H9 (cell line): ENCODE results near the gene TBXAS1. TPM values are rescaled to one million over a fixed set of nuclear protein-coding genes. Genes with fewer than 3 reads are reported as not detected.

ENCODE experiments used
- DNase-seq: peaks from one replicate; pipeline ENCODE4 v3.0.0-alpha.2; 2017
- H2AFZ ChIP-seq: one replicate; pipeline ENCODE4 v1.6.1; 2013; ENCODE audit warnings: mild to moderate bottlenecking, low read length, control low read depth, moderate library complexity
- H2AK5ac ChIP-seq: 2 replicates; pipeline ENCODE4 v1.6.1; 2013; ENCODE audit warnings: low read length, control low read depth, mixed read lengths; ENCODE audit not compliant: insufficient read length
- H2BK120ac ChIP-seq: one replicate; pipeline ENCODE4 v1.6.1; 2013; ENCODE audit warnings: low read depth, mild to moderate bottlenecking, low read length, control low read depth, inconsistent platforms; ENCODE audit not compliant: poor library complexity, severe bottlenecking
- H2BK12ac ChIP-seq: 2 replicates; pipeline ENCODE4 v1.6.1; 2013; ENCODE audit warnings: low read length, control low read depth, mixed read lengths, low read depth; ENCODE audit not compliant: insufficient read length
- H2BK15ac ChIP-seq: 2 replicates; pipeline ENCODE4 v1.6.1; 2013; ENCODE audit warnings: low read depth, low read length, control low read depth
- H2BK20ac ChIP-seq: one replicate; pipeline ENCODE4 v1.6.1; 2013; ENCODE audit warnings: low read depth, mild to moderate bottlenecking, low read length, control low read depth, inconsistent platforms; ENCODE audit not compliant: poor library complexity, severe bottlenecking
- H2BK5ac ChIP-seq: 2 replicates; pipeline ENCODE4 v1.6.1; 2013; ENCODE audit warnings: low read length, control low read depth, mixed read lengths; ENCODE audit not compliant: insufficient read length
- H3K14ac ChIP-seq: 2 replicates; pipeline ENCODE4 v1.6.1; 2013; ENCODE audit warnings: low read length, control low read depth; ENCODE audit not compliant: insufficient read depth
- H3K18ac ChIP-seq: 2 replicates; pipeline ENCODE4 v1.6.1; 2013; ENCODE audit warnings: low read depth, mild to moderate bottlenecking, mixed read lengths, low read length, control low read depth; ENCODE audit not compliant: insufficient read length
- H3K23ac ChIP-seq: 2 replicates; pipeline ENCODE4 v1.6.1; 2013; ENCODE audit warnings: low read length, control low read depth, mixed read lengths, low read depth; ENCODE audit not compliant: insufficient read length
- H3K23me2 ChIP-seq: 2 replicates; pipeline ENCODE4 v1.6.1; 2013; ENCODE audit warnings: low read depth, mild to moderate bottlenecking, mixed read lengths, low read length, control low read depth; ENCODE audit not compliant: insufficient read length, poor library complexity, severe bottlenecking
- H3K27ac ChIP-seq: 2 replicates; pipeline ENCODE4 v1.5.1; 2013; ENCODE audit warnings: low read length, control low read depth, mixed read lengths, low read depth; ENCODE audit not compliant: insufficient read length
- H3K27me3 ChIP-seq: 2 replicates; pipeline ENCODE4 v1.6.1; 2013; ENCODE audit warnings: low read length, control low read depth, inconsistent platforms; ENCODE audit not compliant: insufficient read depth
- H3K4ac ChIP-seq: 2 replicates; pipeline ENCODE4 v1.6.1; 2013; ENCODE audit warnings: low read depth, mild to moderate bottlenecking, control low read depth, inconsistent platforms, low read length, moderate library complexity
- H3K4me1 ChIP-seq: 2 replicates; pipeline ENCODE4 v1.6.1; 2013; ENCODE audit warnings: low read length, control low read depth, inconsistent platforms; ENCODE audit not compliant: insufficient read depth
- H3K4me2 ChIP-seq: 2 replicates; pipeline ENCODE4 v1.6.1; 2013; ENCODE audit warnings: low read length, control low read depth, mixed read lengths; ENCODE audit not compliant: insufficient read length, insufficient read depth
- H3K56ac ChIP-seq: 2 replicates; pipeline ENCODE4 v1.6.1; 2013; ENCODE audit warnings: low read depth, mild to moderate bottlenecking, mixed read lengths, low read length, control low read depth; ENCODE audit not compliant: insufficient read length
- H3K79me1 ChIP-seq: 2 replicates; pipeline ENCODE4 v1.6.1; 2013; ENCODE audit warnings: low read depth, mild to moderate bottlenecking, moderate library complexity, low read length, control low read depth, inconsistent platforms; ENCODE audit not compliant: insufficient read depth, poor library complexity, severe bottlenecking
- H3K79me2 ChIP-seq: 2 replicates; pipeline ENCODE4 v1.6.1; 2013; ENCODE audit warnings: low read length, control low read depth, inconsistent platforms; ENCODE audit not compliant: insufficient read depth
- H3K9ac ChIP-seq: 2 replicates; pipeline ENCODE4 v1.6.1; 2013; ENCODE audit warnings: low read length, control low read depth, mixed read lengths; ENCODE audit not compliant: insufficient read length; ENCODE audit errors: extremely low read depth
- H3K9me3 ChIP-seq: one replicate; pipeline ENCODE4 v1.6.1; 2013; ENCODE audit warnings: low read depth, low read length, inconsistent platforms; ENCODE audit not compliant: control insufficient read depth
- H3T11ph ChIP-seq: one replicate; pipeline ENCODE4 v1.6.1; 2013; ENCODE audit warnings: mild to moderate bottlenecking, low read length, control low read depth, inconsistent platforms
- H4K20me1 ChIP-seq: one replicate; pipeline ENCODE4 v1.6.1; 2013; ENCODE audit not compliant: control insufficient read depth, insufficient read length, insufficient read depth
- H4K5ac ChIP-seq: 2 replicates; pipeline ENCODE4 v1.6.1; 2013; ENCODE audit warnings: low read depth, mild to moderate bottlenecking, mixed read lengths, low read length, control low read depth; ENCODE audit not compliant: insufficient read length
- H4K8ac ChIP-seq: replicated peaks from 2 replicates; pipeline ENCODE4 v1.6.1; 2013; ENCODE audit warnings: low read length, control low read depth, mixed read lengths, low read depth; ENCODE audit not compliant: insufficient read length
- H4K91ac ChIP-seq: 2 replicates; pipeline ENCODE4 v1.6.1; 2013; ENCODE audit warnings: low read depth, mild to moderate bottlenecking, moderate library complexity, mixed read lengths, low read length, control low read depth; ENCODE audit not compliant: insufficient read length
- H3K27ac Mint-ChIP-seq, 3 experiments: 2 replicates in 2 of 3; 3 replicates in 1 of 3; pipeline ENCODE4 v1.8.0; 2020 to 2021; ENCODE audit warnings: mixed read lengths in 3 of 3, mild to moderate bottlenecking in 1 of 3, moderate library complexity in 1 of 3
- H3K27me3 Mint-ChIP-seq: 2 replicates; pipeline ENCODE4 v1.8.0; 2021; ENCODE audit warnings: low read depth, mild to moderate bottlenecking, moderate library complexity, mixed read lengths
- H3K36me3 Mint-ChIP-seq, 3 experiments: 2 replicates in 2 of 3; 3 replicates in 1 of 3; pipeline ENCODE4 v1.8.0; 2020 to 2021; ENCODE audit warnings: low read depth in 3 of 3, mixed read lengths in 3 of 3; ENCODE audit not compliant: insufficient read depth in 1 of 3
- H3K4me1 Mint-ChIP-seq, 2 experiments: 2 replicates each; pipeline ENCODE4 v1.8.0; 2020; ENCODE audit warnings: mixed read lengths in 2 of 2
- H3K4me3 Mint-ChIP-seq, 2 experiments: 2 replicates in 1 of 2; 3 replicates in 1 of 2; pipeline ENCODE4 v1.8.0; 2020 to 2021; ENCODE audit warnings: mild to moderate bottlenecking in 2 of 2, mixed read lengths in 2 of 2, moderate library complexity in 1 of 2
- H3K9me3 Mint-ChIP-seq, 2 experiments: 2 replicates in 1 of 2; 3 replicates in 1 of 2; pipeline ENCODE4 v1.8.0; 2020; ENCODE audit warnings: mild to moderate bottlenecking in 2 of 2, mixed read lengths in 2 of 2, moderate library complexity in 1 of 2
- WGBS: extraction: QIAGEN DNeasy Blood & Tissue Kit; methylation state at CpG from one replicate; pipeline ENCODE4 v1.1.7; 2013; ENCODE audit warnings: missing lambda C conversion rate, low lambda C conversion rate, mixed read lengths; ENCODE audit not compliant: insufficient read length; ENCODE audit errors: extremely low coverage; 5-methylcytosine and 5-hydroxymethylcytosine counted together
- total RNA-seq: library from RNA; stranded (reverse); gene quantifications from 2 replicates; pipeline ENCODE4 v1.2.1, GENCODE V29; 2021
- TF ChIP-seq, protein P1 (sequence below): fragments of 200-600 bp; sonication (generic); conservative IDR thresholded peaks from 3 replicates; pipeline ENCODE4 v1.8.0; 2021; ENCODE audit warnings: antibody characterized with exemption, mild to moderate bottlenecking

Gene TBXAS1
- total RNA-seq, 1 experiment from 2014 or later: 0.39 TPM

DNA sequence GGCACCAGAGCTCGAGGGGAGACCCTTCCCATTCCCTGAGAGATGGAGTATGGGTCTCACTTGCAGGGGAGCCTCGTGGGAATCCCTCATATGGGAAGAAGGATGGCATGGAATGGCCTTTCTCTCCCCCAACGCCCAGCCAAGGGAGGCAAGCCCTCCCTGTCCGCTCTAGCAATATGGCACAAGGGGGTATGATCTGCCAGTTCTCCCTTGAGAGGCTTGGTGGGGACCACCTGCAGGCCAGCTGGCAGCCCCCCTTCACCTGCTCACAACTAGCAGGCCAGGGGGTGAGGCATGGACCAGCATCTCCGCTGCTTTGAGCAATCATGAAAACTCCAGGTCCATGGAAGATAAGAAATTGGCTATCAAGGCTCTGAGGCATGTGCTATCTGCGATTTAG is 162.8 kb downstream of the TBXAS1 start:
- H3K79me1 ChIP-seq: no peaks in the 10 kb centered on the region
- H3T11ph ChIP-seq: no peak overlapping the region
- Mint-ChIP-seq H3K36me3 (no peaks in the 10 kb centered on the region), H3K27me3 (peaks cover 6% of the 10 kb centered on the region; the same call in 1 of the 2 replicates), H3K4me1 (peaks cover 10 to 13% of the 10 kb centered on the region in 2 experiments), H3K4me3 (no peak overlapping the region), H3K27ac (no peak overlapping the region), H3K9me3 (no peaks in the 10 kb centered on the region)
- H3K27me3 ChIP-seq: no peaks in the 10 kb centered on the region; the same call in 1 of the 2 replicates
- no peak overlapping the region for H2BK120ac ChIP-seq
- no peak overlapping the region for H3K18ac ChIP-seq
- no peak overlapping the region for H2BK15ac ChIP-seq
- no peaks in the 10 kb centered on the region for H4K20me1 ChIP-seq
- TF ChIP-seq, protein P1, sequence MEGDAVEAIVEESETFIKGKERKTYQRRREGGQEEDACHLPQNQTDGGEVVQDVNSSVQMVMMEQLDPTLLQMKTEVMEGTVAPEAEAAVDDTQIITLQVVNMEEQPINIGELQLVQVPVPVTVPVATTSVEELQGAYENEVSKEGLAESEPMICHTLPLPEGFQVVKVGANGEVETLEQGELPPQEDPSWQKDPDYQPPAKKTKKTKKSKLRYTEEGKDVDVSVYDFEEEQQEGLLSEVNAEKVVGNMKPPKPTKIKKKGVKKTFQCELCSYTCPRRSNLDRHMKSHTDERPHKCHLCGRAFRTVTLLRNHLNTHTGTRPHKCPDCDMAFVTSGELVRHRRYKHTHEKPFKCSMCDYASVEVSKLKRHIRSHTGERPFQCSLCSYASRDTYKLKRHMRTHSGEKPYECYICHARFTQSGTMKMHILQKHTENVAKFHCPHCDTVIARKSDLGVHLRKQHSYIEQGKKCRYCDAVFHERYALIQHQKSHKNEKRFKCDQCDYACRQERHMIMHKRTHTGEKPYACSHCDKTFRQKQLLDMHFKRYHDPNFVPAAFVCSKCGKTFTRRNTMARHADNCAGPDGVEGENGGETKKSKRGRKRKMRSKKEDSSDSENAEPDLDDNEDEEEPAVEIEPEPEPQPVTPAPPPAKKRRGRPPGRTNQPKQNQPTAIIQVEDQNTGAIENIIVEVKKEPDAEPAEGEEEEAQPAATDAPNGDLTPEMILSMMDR: no peak
- H2BK20ac ChIP-seq: no peak overlapping the region
- H2BK5ac ChIP-seq: no peak overlapping the region
- no peak for DNase-seq
- no peak overlapping the region for H2BK12ac ChIP-seq
- H3K9ac ChIP-seq: no peak overlapping the region
- no peak overlapping the region for H3K4ac ChIP-seq
- H3K23ac ChIP-seq: no peak overlapping the region
- no peak overlapping the region for H4K8ac ChIP-seq
- H3K23me2 ChIP-seq: no peaks in the 10 kb centered on the region
- no CpG with 5 or more reads among the region's 6 CpGs for WGBS
- H2AK5ac ChIP-seq: no peak overlapping the region
- no peaks in the 10 kb centered on the region for H3K4me1 ChIP-seq
- H3K9me3 ChIP-seq: no peaks in the 10 kb centered on the region
- H3K56ac ChIP-seq: no peak overlapping the region
- H4K5ac ChIP-seq: no peak overlapping the region
- H3K27ac ChIP-seq: no peak overlapping the region
- no peak overlapping the region for H2AFZ ChIP-seq
- H4K91ac ChIP-seq: no peak overlapping the region
- H3K4me2 ChIP-seq: no peak overlapping the region
- H3K14ac ChIP-seq: no peak overlapping the region
- no peaks in the 10 kb centered on the region for H3K79me2 ChIP-seq
